Adipose tissue (tissue), 3 donors: ENCODE results near the gene CBLL2. TPM values are rescaled to one million over a fixed set of nuclear protein-coding genes. Genes with fewer than 3 reads are reported as not detected.

Experiments used
- H3K27ac ChIP-seq: one replicate; pipeline ENCODE4 v1.5.1; 2013; ENCODE audit warnings: low read depth, low read length
- WGBS, 3 donors: extraction: QIAGEN DNeasy Blood & Tissue Kit; methylation state at CpG; one replicate each; pipeline ENCODE4 v1.1.7; 2013; 5-methylcytosine and 5-hydroxymethylcytosine counted together
- polyA plus RNA-seq, 3 donors: library from polyadenylated mRNA; stranded (reverse); fragments of 200-250 nt; gene quantifications; one replicate each; pipeline ENCODE4 v1.2.3, GENCODE V29; 2013
- donor health status: healthy with polysubstance abuse.
- donor health status: Bipolar disorder and iron deficiency.
- donor health status: healthy.

The CBLL2 gene
- polyA plus RNA-seq, 3 donors, result not detected

DNA sequence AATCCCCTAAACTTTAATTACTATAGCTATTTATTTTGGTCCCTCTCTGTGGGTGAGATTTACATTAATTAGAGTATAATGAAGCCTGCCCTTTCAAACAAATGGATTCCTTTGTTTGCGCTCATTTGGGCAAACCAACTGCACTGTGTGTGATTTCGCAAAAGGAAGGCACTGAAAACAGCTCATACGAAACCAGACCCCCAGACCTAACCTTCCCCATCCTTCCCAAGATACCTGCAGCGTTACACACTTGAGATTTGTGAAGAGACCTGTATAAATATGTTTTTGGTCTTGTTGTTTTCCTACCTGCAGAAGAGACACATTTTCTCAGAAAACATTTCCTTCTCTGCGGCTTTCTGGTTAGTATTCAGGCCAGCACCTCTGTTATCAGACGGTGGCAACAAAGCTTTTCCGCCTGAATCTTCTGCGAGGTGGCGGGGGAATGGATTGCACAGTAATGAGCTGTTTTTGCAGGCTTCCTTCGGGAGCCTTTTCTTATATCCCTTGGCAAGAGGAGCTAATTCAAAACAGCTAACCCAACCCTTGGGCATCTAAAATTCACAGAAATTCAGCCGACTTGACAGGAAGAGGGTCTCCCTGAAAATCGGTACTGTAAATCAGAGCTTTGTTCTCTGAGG, 47.6 kb downstream of the CBLL2 start:
- 47 to 78% (median 59%) methylated on average over 12 of the region's 12 CpGs for WGBS, 3 donors
- no peak overlapping the region for H3K27ac ChIP-seq

DNA sequence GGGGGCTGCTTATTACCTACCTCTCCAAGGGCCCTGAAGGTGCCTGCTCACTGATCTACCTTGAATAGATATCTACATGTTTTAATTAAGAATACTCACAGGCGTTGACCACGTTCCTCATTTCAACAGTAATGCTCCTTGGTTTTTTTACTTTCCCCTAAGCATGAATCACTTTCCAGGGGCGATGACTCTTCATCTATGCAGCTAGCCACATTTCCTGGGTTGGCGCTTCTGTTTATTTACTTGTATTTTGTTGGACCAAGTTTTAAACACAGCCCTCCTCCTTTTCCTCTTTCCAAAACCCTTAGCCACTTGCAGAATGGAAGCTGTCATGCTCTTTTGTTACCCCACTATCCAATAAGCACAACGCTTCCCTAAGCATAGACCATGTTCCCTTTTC, 50.8 kb downstream of the CBLL2 start:
- H3K27ac ChIP-seq, result no peak overlapping the region
- WGBS, 3 donors, result 67 to 75% (median 70%) methylated on average over 5 of the region's 5 CpGs

Other genes starting within 250 kb of the CBLL2 start
- gene PHEX, start 240.6 kb upstream of the CBLL2 start, polyA plus RNA-seq, result under 1 TPM in 2 of 3 donors, not detected in 1; 0.01 to 0.03 TPM